ENCODE results near the gene CYBC1.

DNA sequence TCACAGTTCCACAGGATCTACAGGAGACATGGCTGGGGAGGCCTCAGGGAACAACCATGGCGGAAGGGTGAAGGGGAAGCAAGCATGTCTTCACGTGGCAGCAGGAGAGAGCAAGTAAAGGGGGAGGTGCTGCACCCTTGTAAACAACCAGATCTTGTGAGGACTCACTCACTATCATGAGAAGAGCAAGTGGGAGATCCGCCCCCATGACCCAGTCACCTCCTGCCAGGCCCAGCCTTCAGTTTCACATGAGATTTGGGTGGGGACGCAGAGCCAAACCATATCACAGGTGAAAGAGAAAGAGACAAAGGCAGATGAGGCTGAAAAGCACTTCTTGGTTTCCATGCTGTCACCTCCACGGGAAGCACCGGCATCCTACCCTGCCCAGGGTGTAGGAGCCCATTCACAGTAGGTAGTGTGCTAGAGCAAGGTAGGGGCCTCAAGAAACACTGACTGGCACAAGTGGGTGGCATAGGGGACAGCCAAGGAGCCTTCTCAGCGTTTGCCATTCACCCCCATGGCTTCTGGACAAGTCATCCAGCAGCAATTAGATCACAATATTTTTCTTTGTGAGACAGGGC lies 14.6 kb upstream of the CYBC1 start:
- TF ChIP-seq EZH2 (IDR thresholded peaks at IDR 0.05; ENCODE audit: borderline replicate concordance, low read length), result no peak
- TF ChIP-seq, protein P1, sequence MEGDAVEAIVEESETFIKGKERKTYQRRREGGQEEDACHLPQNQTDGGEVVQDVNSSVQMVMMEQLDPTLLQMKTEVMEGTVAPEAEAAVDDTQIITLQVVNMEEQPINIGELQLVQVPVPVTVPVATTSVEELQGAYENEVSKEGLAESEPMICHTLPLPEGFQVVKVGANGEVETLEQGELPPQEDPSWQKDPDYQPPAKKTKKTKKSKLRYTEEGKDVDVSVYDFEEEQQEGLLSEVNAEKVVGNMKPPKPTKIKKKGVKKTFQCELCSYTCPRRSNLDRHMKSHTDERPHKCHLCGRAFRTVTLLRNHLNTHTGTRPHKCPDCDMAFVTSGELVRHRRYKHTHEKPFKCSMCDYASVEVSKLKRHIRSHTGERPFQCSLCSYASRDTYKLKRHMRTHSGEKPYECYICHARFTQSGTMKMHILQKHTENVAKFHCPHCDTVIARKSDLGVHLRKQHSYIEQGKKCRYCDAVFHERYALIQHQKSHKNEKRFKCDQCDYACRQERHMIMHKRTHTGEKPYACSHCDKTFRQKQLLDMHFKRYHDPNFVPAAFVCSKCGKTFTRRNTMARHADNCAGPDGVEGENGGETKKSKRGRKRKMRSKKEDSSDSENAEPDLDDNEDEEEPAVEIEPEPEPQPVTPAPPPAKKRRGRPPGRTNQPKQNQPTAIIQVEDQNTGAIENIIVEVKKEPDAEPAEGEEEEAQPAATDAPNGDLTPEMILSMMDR (IDR thresholded peaks at IDR 0.05; ENCODE audit: low read length), result no peak

All from OCI-LY1 (cell line).